HG02870 (cell line): ENCODE data around the gene TPGS1.
A peak's percentile ranks its signal among the peaks of the same experiment; 100 is the strongest.
"Not testable (repeated sequence)": the region's sequence is repeated elsewhere in the genome, so short reads cannot be mapped to it uniquely, and the experiment has no call there.

Source experiments
- ATAC-seq: cut with Tn5 transposase; IDR thresholded peaks from one replicate; pipeline ENCODE4 v1.9.1; 2021; ENCODE audit warnings: mild to moderate bottlenecking, moderate library complexity; ENCODE audit not compliant: unreplicated experiment

The TPGS1 gene

DNA sequence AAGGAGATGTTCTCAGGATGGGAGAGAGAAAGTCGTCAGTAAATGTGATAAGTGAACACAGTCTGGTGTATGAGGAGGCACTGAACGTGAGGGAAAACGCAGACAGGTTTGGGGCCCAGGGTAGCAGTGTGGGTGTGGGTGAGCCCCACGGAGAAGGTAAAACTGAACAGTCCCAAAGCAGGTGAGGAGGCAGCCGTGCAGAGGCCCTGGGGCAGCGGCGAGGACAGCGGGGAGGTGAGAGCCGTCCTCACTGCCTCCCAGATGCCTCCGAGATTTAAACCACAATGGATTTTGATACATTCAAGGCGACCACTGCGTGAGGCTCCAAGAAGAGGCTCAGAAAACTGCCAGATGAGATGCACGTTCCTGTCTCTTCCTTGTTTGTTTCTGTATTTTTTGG, 31.9 kb upstream of the TPGS1 start:
- no peak for ATAC-seq

DNA sequence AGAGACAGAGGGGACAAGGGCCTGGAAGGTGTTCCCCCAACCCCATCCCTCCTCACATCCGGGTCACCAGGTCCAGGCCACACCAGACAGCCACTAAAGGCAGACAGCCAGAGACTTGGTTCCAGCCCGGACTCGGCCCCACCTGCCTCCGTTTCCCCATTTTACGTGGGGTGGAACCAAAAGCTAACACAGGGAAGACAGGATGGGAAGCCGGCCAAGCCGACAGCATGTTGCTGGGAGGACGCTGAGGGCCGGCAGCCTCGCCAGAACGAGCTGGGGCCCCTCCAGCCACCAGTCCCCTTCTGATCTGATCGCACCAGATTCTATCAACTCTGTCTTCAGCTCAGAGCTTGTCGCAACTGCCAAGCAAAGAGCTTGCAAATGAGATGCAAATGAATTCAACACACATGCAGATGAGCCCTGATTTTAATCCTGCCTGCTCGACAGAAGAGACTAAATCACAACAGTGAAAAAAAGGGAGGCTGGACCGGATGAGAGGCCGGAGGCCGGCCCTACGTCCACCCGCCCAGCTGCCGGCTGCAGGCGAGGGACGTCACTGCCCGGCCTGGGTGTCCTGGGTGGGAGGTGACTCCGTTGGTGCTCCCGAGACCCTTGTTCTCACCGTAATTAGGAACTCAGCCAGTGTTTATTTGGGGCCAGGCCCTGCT, 28.9 kb upstream of the TPGS1 start:
- no peak for ATAC-seq

DNA sequence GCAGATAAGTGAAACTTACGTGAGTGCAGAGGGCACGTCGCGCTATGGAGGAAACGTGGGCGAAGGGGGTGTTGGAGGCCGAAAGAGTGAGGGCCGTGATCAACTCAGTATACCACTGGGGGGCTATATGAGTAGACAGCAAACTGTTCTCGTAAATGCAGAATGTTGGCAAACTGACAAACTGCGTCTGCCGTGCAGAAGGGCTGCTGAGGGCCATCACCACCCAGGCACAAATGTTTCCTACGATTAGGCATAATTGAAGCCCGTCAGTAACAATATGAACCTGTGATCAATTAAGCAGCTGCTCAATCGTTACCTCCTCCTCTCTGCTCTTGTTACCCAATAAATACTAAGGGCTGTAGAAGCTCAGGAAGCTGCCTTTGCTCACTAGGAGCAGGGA, 28.3 kb upstream of the TPGS1 start:
- no peak for ATAC-seq

DNA sequence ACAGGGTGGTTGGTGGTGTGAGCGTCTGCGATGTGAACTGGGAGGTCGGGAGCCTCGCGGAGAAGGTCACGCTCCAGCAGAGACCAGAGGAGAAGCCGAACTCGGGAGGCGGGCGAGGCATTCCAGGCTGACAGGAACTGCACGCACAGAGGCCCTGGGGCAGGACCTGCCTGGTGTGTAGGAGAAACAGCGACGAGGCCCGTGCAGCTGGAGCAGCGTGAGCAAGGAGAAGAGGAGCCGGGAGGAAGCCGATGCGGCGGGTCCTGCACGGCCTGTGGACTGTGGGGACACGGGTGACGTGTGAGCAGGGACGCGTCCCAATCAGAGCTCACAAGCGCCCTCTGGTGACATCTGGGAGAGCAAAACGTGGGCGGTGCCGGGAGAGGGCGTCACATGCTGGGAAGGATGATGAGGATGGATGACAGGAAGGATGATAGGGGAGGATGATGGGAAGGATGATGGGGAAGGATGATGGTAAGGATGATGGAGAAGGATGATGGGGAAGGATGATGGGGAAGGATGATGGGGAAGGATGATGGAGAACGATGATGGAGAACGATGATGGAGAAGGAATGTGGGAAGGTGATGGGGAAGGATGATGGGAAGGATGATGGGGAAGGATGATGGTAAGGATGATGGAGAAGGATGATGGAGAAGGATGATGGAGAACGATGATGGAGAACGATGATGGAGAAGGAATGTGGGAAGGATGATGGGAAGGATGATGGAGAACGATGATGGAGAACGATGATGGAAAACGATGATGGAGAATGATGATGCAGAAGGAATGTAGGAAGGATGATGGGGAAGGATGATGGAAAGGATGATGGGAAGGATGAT, 27.1 kb upstream of the TPGS1 start:
- ATAC-seq: no peak

DNA sequence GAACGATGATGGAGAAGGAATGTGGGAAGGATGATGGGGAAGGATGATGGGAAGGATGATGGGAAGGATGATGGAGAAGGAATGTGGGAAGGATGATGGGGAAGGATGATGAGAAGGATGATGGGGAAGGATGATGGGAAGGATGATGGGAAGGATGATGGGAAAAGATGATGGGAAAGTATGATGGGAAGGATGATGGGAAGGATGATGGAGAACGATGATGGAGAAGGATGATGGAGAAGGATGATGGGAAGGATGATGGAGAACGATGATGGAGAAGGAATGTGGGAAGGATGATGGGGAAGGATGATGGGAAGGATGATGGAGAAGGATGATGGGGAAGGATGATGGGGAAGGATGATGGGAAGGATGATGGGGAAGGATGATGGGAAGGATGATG, 26.2 kb upstream of the TPGS1 start:
- not testable (repeated sequence) for ATAC-seq

DNA sequence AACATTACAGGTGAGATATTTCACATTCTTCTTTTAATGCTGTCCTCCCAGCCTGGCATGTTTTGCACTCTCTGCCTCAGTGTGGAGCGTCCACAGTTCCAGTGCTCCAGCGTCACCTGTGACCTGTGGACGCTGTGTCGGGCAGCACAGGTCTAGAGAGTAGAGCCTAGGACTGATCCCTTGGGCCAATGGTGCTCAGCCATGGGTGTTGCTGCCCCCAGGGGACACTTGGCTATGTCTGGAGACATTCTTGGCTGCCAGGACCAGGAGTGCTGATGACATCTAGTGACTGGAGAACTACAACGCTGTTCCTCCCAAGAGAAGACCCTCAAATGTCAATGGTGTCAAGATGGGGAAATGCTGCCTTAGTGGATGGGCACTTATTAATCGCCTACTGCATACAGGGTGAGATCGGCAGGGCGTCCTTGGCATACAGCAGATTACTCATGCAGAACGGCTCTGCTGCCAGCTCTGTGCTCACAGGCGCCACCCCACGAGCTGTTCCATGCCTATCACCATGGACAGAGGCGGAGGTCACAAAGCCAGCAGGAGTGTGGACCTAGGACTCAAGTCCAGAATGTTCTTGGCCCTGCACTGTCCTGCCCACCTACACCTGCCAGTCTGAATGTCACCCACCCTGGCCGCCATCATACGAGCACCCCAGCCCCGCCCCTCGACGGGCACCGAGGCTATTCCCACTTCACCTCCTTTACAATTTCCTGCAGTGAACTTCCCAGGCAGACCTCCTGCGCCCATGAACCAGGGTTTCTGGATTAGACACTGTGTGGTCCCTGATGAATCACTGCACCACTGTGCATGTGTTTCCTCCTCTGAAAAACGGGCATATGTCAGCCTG, 24.9 kb upstream of the TPGS1 start:
- no peak for ATAC-seq

DNA sequence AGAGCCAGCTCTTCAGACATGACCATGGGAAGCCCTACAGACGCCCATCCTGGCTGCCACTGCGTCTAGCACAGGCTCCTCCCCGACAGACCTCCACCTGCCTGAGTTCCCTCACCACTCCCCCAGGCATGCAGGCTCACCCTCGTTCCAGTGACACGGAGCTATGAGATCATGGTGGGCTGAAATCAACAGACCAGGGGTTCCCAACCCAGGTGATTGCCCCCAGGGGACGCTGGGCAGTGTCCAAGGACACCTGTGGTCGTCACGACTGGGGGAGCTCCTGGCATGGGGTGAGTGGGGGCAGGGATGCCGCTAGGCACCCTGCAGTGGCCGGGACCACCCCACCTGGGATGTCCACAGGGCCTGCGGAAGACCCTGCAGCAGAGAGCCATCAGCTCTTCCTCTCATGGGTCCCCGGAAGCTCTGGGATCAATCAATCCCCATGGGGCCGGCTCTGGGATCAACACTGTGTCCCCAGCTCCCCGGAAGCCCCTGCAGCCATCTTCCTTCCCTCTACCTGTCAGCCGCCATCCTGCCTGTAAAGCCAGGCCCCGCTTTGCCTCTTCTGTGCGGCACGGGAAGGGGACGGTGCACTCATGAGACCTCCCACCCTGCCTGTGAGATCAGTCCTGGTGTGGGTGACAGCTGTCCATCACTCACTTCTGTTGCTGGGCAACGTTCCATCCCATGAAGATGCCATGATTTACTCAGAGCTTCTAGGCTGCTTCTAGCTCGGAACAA, 23.8 kb upstream of the TPGS1 start:
- no peak for ATAC-seq

DNA sequence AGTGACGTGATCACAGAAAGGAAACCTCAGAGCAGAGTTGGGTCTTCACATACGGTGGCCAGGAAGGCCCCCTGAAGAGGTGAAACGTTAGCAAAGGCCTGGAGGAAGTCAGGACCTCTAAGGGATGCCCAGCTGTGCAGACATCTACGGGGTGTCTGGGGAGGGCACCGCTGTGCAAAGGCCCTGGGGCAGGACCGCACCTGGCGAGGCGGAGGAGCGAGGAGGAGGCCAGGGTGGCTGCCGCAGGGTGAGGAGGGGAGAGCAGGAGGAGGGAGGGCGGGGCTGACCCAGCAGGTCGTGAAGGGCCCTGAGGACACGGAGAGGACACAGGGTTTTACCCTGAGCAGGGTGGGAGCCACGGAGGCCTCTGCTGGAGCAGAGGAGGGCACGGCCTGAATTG, 22.8 kb upstream of the TPGS1 start:
- ATAC-seq: no peak

DNA sequence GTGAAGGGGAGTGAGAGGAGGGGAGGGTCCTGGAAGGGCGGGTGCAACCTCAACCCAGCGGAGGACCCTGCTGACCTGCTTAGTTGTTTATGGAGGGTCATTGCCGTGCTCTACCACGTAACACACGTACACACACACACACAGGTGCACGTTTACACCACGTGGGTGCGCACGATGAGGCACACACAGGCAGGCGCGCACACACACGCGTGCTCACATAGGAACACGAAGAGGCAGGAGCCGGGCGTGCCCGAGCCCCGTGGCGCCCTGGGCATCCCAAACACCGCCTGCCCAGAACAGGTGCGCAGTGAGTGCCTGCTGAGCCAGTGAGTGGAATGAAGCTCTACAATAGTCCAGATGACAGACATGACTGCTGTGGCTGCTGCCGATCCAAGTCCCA, 22.2 kb upstream of the TPGS1 start:
- ATAC-seq: no peak

DNA sequence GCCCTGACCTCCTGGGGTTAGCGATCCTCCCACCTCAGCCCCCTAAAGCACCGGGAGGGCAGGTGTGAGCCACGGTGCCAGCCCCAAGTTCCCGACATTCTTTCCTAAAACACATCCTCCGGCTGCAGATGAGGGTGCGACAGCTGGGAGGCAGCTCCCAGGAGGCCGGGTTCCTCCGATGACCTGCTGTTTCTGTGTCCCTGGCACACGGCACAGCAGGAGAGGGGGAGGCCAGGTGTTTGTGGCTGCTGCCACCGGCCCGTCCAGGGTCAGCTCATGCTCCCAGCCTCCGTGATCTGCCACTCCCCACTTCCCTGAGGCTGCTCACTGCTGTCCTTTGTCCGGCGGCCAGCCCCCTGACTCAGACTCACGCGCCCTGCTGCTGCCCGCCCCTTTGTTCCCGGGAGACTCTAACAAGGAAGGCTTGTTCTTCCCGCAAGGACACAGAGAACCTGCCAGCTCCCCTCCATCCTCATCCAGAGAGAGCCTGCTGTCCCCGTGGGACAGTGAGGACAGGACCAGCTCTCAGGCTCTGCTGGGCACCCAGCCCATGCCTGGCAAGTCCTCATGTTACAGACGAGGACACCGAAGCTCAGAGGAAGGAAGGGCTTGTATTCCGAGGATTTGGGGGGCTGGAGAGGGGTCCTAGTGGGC, 21.6 kb upstream of the TPGS1 start:
- no peak for ATAC-seq

DNA sequence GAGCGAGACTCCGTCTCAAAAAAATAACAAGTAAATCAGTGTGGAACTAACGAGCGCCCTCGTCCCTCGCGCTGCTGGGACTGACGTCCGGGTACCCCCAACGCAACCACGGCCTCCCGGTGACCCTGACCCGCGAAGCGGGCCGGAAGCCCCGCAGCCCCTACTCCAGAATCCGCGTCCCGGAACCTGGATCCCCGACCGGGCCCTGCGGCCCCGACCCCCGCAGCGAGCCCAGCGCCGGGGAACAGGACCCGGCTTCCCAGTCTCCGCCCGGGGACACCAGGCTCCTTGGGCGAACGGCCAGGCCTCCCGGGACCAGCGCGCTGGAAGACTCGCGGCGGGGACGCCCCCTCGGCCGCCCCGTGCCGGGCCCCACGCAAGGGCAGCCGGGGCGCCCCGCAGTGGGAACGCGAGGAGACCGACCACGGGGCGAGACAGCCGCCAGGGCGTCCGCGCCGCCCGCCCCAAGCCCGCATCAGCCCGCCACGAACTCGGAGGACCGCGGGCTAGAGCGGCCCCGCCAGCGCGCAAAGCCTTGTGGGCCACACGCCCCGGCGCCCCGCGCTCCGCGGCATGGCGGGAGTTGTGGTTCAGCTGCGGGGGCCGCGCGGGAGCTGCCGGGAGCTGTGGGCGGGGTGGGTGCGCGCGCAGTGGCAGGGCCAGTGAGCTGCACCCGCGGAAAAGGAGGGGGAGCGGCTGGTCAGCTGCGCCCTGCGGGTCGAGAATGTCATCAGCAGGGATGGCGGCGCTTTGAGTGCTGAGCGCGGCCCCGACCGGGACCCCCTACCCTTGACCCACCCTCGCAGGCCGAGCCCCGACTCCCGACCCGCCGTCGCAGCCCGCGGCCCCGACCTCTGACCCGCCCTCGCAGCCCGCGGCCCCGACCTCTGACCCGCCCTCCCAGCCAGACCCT, 18.5 kb upstream of the TPGS1 start:
- peak; percentile 80 for ATAC-seq

DNA sequence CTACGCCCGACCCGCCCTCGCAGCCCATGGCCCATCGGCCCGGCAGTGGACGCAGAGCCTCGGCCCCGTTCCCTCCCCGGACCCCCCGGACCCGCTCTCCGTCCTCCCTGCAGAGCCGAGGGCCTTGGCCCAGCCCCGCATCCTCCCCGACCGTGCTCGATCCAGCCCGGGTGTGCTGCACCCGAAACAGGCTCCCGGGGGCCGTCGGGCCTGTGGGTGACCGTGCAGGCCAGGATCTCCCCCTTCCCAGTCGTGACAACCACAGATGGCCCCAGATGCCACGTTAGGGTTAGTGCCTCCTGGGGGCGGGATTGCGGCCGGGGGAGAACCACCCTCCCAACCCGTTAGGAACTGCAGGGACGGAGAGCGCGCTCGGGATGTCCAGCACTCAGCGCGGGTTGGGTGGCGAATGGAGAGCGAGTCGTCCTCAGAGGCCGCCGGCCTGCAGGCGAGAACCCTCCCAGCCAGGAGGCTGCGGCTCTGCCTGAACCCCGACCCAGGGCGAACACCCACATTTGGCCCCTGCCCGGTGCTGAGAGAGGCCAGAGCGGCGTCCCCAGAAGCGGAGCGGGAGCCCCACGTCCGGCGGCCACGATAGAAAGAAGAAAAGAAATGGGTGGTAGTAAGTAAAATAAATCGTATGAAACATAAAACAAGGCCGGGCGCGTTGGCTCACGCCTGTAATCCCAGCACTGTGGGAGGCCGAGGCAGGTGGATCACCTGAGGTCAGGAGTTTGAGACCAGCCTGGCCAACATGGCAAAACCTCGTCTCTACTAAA, 17.7 kb upstream of the TPGS1 start:
- no peak for ATAC-seq

DNA sequence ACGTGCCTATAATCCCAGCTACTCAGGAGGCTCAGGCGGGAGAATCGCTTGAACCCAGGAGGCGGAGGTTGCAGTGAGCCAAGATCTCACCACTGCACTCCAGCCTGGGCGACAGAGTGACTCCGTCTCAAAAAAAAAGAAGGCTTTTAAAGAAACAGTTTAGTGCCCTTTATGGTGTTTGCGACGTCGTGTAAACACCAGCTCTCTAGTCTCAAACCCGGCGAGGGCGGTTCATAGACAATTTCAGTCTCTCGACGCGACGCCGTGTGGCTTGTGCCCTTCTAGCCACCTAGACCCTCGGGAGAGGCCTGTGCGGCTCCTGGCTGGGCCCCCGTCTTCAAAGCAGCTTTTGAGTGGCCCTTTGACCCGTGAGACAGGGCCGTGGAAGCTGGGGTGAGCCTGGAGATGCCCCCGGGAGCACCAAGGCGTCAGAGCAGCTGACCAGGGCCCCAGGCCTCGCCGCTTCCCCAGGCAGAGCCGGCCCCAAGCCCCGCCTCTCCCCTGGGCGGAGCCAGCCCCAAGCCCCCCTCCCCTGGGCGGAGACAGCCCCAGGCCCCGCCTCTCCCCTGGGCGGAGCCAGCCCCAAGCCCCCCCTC, 16.1 kb upstream of the TPGS1 start:
- ATAC-seq: no peak

DNA sequence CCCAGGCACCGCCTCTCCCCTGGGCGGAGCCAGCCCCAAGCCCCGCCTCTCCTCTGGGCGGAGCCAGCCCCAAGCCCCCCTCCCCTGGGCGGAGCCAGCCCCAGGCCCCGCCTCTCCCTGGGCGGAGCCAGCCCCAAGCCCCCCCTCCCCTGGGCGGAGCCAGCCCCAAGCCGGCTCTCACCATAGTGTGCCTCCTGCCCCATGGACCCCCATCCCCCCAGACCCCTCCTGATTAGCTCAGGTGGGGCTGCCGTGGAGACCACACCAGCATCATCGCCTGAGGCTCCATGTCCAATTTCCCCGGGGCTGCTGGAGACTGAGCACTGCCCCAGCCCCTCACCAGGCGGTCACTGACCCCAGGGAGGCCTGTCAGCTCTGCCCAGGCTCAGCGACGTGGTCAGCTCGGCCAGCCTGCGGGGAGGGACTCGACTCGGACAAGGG, 15.2 kb upstream of the TPGS1 start:
- no peak for ATAC-seq

DNA sequence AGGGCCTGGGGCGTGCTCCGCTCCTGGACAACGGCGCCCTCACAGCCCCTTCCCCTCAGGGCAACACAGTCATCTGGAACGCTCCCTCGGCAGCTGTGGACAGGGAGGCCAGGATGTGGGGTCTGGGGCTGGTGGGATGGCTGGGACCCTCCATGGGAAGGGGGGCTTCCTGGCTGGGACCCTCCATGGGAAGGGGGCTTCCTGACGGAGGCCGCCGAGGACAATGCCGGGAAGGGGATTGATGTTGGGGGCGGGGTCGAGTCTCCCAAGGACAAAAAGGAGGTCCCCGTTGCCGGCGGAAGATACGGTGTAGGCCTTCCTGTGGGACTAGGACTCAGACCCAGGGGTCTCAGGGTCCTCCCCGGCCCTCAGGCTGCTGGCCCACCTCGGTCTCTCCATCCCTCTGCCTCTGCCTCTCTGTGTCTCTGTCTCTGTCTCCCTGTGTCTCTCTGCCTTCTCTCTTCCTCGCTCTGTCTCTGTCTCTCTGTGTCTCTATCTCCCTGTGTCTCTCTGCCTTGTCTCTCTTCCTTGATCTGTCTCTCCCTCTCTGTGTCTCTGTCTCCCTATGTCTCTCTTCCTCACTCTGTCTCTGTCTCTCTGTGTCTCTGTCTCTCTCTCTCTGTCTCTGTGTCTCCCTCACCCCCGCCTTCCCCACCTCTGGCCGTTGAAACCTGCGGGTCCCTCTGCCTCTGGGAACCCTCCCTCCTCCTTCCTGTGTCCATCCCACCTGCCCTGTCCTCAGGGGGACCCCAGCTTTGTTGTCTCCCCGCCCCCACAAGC, 13.7 kb upstream of the TPGS1 start:
- no peak for ATAC-seq

DNA sequence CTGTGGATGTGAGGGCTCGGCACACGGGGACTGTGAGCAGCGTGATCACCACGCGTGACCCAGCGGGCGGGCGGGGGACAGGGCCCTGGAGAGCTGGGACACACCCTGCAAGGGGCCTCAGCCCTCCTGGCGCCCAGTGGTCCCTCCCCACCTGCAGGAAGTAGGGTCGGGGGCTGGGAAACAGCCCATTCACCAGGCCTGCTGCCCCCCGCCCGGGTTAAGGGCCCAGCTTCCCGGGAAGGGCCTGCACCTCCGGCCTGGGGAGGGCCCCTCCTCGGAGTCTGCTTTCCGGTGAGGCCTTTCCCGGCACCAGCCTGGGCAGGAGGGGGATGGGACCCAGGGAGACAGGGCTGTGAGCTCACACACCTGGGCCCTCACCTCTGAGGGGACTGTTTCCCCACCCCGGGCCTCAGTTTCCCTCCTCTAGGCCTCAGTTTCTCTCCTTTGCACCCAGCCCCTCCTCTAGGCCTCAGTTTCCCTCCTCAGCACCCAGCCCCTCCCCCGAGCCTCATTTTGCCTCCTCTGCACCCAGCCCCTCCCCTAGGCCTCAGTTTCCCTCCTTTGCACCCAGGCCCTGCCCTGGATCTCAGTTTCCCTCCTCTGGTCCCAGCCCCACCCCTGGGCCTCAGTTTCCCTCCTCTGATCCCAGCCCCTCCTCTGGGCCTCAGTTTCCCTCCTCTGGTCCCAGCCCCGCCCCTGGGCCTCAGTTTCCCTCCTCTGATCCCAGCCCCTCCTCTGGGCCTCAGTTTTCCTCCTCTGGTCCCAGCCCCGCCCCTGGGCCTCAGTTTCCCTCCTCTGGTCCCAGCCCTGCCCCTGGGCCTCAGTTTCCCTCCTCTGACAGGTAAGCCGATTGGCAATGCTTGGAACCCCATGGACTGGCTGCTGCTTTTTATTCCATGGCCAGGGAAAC, 12.9 kb upstream of the TPGS1 start:
- ATAC-seq: no peak

DNA sequence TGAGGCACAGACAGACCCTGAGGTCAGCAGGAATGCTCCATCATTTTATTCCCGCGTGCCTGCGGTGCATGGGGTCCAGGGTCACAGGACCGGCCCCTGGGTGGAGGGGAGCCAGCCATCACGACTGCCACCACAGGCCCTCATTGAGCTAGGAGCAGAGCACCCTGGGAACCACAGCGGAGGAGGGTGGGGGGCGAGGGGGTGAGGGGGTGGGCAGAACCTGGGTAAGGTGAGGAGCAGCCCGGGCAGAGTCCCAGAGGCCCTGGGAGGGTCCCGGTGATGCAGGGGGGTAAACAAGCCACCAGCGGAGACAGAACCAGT, 12.3 kb upstream of the TPGS1 start:
- ATAC-seq: no peak
